Fibroblast of lung (primary cell): ENCODE measurements around the gene SFI1. TPM values are rescaled to one million over a fixed set of nuclear protein-coding genes. Genes with fewer than 3 reads are reported as not detected.

Experiments
- DNase-seq, 2 donors: peaks; one replicate each; pipeline versions ENCODE4 v3.0.0 to v3.0.0-alpha.2; 2010; ENCODE audit warnings: low read depth in 2 of 2
- H2AFZ ChIP-seq: 2 replicates; pipeline ENCODE4 v1.5.1; 2012; ENCODE audit warnings: low read length, control low read depth, inconsistent platforms
- H3K27ac ChIP-seq: 2 replicates; pipeline ENCODE4 v1.5.1; 2011; ENCODE audit warnings: low read length, control low read depth; ENCODE audit not compliant: insufficient read depth
- H3K27me3 ChIP-seq: 2 replicates; pipeline ENCODE4 v1.5.1; 2011; ENCODE audit warnings: mild to moderate bottlenecking, low read length; ENCODE audit not compliant: control insufficient read depth, insufficient read depth
- H3K36me3 ChIP-seq: 2 replicates; pipeline ENCODE4 v1.5.1; 2011; ENCODE audit warnings: low read length; ENCODE audit not compliant: control insufficient read depth, insufficient read depth
- H3K4me1 ChIP-seq: 2 replicates; pipeline ENCODE4 v1.5.1; 2011; ENCODE audit warnings: low read length; ENCODE audit not compliant: control insufficient read depth, insufficient read depth; ENCODE audit errors: extremely low read depth
- H3K4me2 ChIP-seq: 2 replicates; pipeline ENCODE4 v1.5.1; 2011; ENCODE audit warnings: low read length, control low read depth; ENCODE audit not compliant: insufficient read depth; ENCODE audit errors: extremely low read depth
- H3K4me3 ChIP-seq, 4 experiments: fragments of 200-600 bp in 1 of 4; sonication (generic) in 1 of 4; replicated peaks in 1 of 4; 2 replicates each; pipeline ENCODE4 v1.5.1; 2011 to 2016; ENCODE audit warnings: low read length in 4 of 4, low read depth in 3 of 4, mild to moderate bottlenecking in 3 of 4, control low read depth in 2 of 4, inconsistent platforms in 1 of 4, mixed read lengths in 1 of 4; ENCODE audit not compliant: insufficient read depth in 1 of 4; ENCODE audit errors: control extremely low read depth in 1 of 4
- H3K79me2 ChIP-seq: 2 replicates; pipeline ENCODE4 v1.5.1; 2012; ENCODE audit warnings: mild to moderate bottlenecking, low read length, inconsistent platforms; ENCODE audit not compliant: control insufficient read depth, insufficient read depth
- H3K9ac ChIP-seq: 2 replicates; pipeline ENCODE4 v1.5.1; 2011; ENCODE audit warnings: mild to moderate bottlenecking, low read length, control low read depth; ENCODE audit not compliant: insufficient read depth
- H3K9me3 ChIP-seq: 2 replicates; pipeline ENCODE4 v1.5.1; 2012; ENCODE audit warnings: low read depth, low read length; ENCODE audit not compliant: control insufficient read depth, insufficient read depth
- H4K20me1 ChIP-seq: 2 replicates; pipeline ENCODE4 v1.5.1; 2011; ENCODE audit warnings: low read length; ENCODE audit not compliant: control insufficient read depth, insufficient read depth; ENCODE audit errors: extremely low read depth
- EZH2 ChIP-seq: IDR thresholded peaks from 2 replicates; pipeline ENCODE4 v1.5.1; 2012; ENCODE audit warnings: low read length, control low read depth, mild to moderate bottlenecking; ENCODE audit errors: missing control alignments
- polyA plus RNA-seq, 2 donors: library from polyadenylated mRNA; depleted of rRNA in 1 of 2; stranded (reverse) in 1 of 2; unstranded in 1 of 2; fragments of >200 nt; gene quantifications; 2 replicates each; pipeline ENCODE4 v1.2.1, GENCODE V29; 2011 to 2012; ENCODE audit warnings: missing spikeins in 1 of 2
- total RNA-seq: library from RNA; depleted of rRNA; stranded (reverse); fragments of >200 nt; gene quantifications from 2 replicates; pipeline ENCODE4 v1.2.1, GENCODE V29; 2014
- TF ChIP-seq, protein P1 (sequence below), 2 donors: IDR thresholded peaks in 1 of 2; conservative IDR thresholded peaks in 1 of 2; 1 replicate in 1 of 2; 2 replicates in 1 of 2; pipeline ENCODE4 v1.5.1; 2011 to 2012; ENCODE audit warnings: low read length in 2 of 2, control low read depth in 1 of 2, inconsistent platforms in 1 of 2, low read depth in 1 of 2, mild to moderate bottlenecking in 1 of 2

SFI1 gene
- total and polyA plus RNA-seq, 2 donors (not counting 1 experiment from before 2014, with no cell fraction given), result 3.6 to 11.4 TPM

DNA sequence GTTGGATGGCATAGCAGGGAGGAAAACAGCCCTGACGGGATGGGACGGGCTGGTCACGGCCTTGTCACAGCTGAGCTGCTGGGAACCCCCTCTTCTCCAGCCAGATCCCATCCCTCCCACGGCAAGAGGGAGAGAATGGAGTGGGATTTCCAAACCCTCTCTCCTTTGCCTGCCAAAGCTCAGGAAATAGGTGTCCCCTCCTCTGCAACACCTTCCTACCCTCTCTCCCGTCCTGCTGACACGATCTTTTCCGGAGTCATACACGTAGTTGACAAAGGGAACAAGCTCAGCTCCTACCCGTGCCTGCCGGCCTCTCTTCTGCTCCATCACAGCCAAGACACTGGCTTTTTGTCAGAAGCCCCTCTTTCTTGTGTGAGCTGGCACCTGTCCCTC is 117.6 kb downstream of the SFI1 start:
- Histone ChIP-seq H3K4me1 (peaks cover 2% of the 10 kb centered on the region), H2AFZ (no peak overlapping the region), H3K79me2 (no peaks in the 10 kb centered on the region), H3K4me3 (no peak overlapping the region), H4K20me1 (no peaks in the 10 kb centered on the region), H3K9me3 (no peaks in the 10 kb centered on the region), H3K27ac (no peak overlapping the region), H3K9ac (no peak overlapping the region), H3K4me2 (no peak overlapping the region), H3K36me3 (peaks cover 7% of the 10 kb centered on the region), H3K27me3 (no peaks in the 10 kb centered on the region)
- DNase-seq, result no peak
- TF ChIP-seq, protein P1, sequence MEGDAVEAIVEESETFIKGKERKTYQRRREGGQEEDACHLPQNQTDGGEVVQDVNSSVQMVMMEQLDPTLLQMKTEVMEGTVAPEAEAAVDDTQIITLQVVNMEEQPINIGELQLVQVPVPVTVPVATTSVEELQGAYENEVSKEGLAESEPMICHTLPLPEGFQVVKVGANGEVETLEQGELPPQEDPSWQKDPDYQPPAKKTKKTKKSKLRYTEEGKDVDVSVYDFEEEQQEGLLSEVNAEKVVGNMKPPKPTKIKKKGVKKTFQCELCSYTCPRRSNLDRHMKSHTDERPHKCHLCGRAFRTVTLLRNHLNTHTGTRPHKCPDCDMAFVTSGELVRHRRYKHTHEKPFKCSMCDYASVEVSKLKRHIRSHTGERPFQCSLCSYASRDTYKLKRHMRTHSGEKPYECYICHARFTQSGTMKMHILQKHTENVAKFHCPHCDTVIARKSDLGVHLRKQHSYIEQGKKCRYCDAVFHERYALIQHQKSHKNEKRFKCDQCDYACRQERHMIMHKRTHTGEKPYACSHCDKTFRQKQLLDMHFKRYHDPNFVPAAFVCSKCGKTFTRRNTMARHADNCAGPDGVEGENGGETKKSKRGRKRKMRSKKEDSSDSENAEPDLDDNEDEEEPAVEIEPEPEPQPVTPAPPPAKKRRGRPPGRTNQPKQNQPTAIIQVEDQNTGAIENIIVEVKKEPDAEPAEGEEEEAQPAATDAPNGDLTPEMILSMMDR (conservative IDR thresholded peaks at IDR 0.05 in 1 of 2, IDR thresholded peaks at IDR 0.05 in 1 of 2; ENCODE audit: low read depth in 1 of 2, low read length in 2 of 2), result no peak
- no peak for TF ChIP-seq EZH2

DNA sequence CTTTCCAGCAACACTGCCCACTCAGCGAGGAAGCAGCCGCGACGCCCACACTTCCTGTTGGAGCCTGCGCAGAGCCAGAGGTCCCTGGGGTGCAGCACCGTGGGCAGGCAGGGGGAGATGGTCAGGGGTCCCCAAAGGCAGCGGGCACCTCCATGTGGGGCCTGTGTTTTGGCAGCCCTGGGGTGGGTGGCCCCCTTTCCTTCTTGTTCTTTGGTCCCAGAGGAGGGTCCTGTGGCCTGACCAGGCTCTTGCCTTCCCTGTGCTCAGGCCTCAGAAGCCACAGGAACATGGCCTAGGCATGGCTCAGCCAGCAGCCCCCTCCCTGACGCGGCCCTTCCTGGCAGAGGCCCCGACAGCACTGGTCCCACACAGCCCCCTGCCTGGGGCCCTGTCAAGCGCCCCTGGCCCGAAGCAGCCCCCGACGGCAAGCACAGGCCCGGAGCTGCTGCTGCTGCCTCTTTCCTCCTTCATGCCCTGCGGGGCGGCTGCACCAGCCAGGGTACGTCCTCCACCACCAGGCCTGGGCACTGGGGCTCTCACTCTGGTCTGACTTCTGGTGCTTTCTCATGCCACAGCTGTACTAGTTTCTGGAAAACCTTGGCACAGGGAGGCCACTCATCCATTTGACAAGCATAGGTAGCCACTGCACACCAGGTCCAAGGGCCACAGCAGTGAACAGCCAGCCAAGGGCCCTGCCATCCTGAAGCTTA is 118.6 kb downstream of the SFI1 start:
- no peaks in the 10 kb centered on the region for H3K27me3 ChIP-seq
- peaks cover 12% of the 10 kb centered on the region for H3K36me3 ChIP-seq
- no peak overlapping the region for H3K9ac ChIP-seq
- no peak overlapping the region for H3K4me2 ChIP-seq
- DNase-seq, result no peak
- H3K4me1 ChIP-seq, result peaks cover 2% of the 10 kb centered on the region
- no peaks in the 10 kb centered on the region for H3K79me2 ChIP-seq
- no peak overlapping the region for H3K27ac ChIP-seq
- no peak overlapping the region for H3K4me3 ChIP-seq
- H4K20me1 ChIP-seq, result no peaks in the 10 kb centered on the region
- TF ChIP-seq, protein P1 (conservative IDR thresholded peaks at IDR 0.05 in 1 of 2, IDR thresholded peaks at IDR 0.05 in 1 of 2; ENCODE audit: low read depth in 1 of 2, low read length in 2 of 2), result no peak
- TF ChIP-seq EZH2, result no peak
- H3K9me3 ChIP-seq, result no peaks in the 10 kb centered on the region
- no peak overlapping the region for H2AFZ ChIP-seq

DNA sequence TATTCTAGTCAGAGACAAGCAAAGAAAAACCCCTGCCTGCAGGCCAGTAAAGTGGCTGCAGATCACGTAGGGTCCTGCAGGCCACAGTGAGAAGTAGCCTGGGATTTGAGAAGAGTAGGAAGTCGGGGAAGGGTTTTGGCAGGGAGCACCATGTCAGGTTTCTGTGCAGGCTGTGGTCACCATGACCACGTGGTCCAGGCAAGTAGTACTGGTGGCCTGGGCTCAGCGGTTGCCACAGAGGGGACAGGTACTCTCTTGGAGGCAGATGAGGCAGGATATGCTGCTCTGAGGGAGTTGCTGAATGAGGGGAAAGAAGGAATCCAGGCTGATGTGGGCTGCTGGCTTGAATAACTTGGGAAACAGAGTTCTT is 119.1 kb downstream of the SFI1 start:
- peaks cover 13% of the 10 kb centered on the region for H3K36me3 ChIP-seq
- no peak overlapping the region for H3K4me2 ChIP-seq
- H3K9me3 ChIP-seq, result no peaks in the 10 kb centered on the region
- no peak overlapping the region for H3K9ac ChIP-seq
- H2AFZ ChIP-seq, result no peak overlapping the region
- no peak overlapping the region for H3K4me3 ChIP-seq
- no peak for DNase-seq
- no peaks in the 10 kb centered on the region for H4K20me1 ChIP-seq
- H3K4me1 ChIP-seq, result peaks cover under 1% of the 10 kb centered on the region
- no peaks in the 10 kb centered on the region for H3K79me2 ChIP-seq
- TF ChIP-seq EZH2, result no peak
- TF ChIP-seq, protein P1 (conservative IDR thresholded peaks at IDR 0.05 in 1 of 2, IDR thresholded peaks at IDR 0.05 in 1 of 2; ENCODE audit: low read depth in 1 of 2, low read length in 2 of 2), result no peak
- no peaks in the 10 kb centered on the region for H3K27me3 ChIP-seq
- no peak overlapping the region for H3K27ac ChIP-seq
